Transverse colon (tissue), 3 donors: ENCODE data around the gene ADGRF5.

ENCODE experiments used
- CTCF ChIP-seq, 5 experiments: fragments of 200-600 bp in 3 of 5; fragments of 450-650 bp in 2 of 5; sonication (generic) in 3 of 5; IDR thresholded peaks; 1 replicate in 2 of 5; 2 replicates in 3 of 5; pipeline ENCODE4 v1.5.1; 2016 to 2017; ENCODE audit warnings: antibody characterized with exemption in 5 of 5, inconsistent platforms in 3 of 5, mild to moderate bottlenecking in 2 of 5, moderate library complexity in 1 of 5
- POLR2A ChIP-seq: fragments of 450-650 bp; IDR thresholded peaks from one replicate; pipeline ENCODE4 v1.6.1; 2016; ENCODE audit warnings: antibody characterized with exemption, mild to moderate bottlenecking, moderate library complexity

GRCh38 chr6:46931416-46931815 lies 9.7 kb upstream of the ADGRF5 start:
- TF ChIP-seq POLR2A = no peak
- no peak for TF ChIP-seq CTCF (IDR thresholded peaks at IDR 0.05)
